ENCODE results near the gene DYNC2I2. TPM values are rescaled to one million over a fixed set of nuclear protein-coding genes. Genes with fewer than 3 reads are reported as not detected.

DYNC2I2 gene
- total RNA-seq, 1 donor from 2014 or later: 37.3 TPM

- no peak for DNase-seq
- peaks cover 55% of the 10 kb centered on the region for H3K36me3 ChIP-seq
- peak overlapping the region; percentile 97 for H3K27ac ChIP-seq
- H3K9me3 ChIP-seq: no peaks in the 10 kb centered on the region
- peaks cover 34% of the 10 kb centered on the region for H3K4me1 ChIP-seq
- no peak overlapping the region for H3K4me3 ChIP-seq
- no peaks in the 10 kb centered on the region for H3K27me3 ChIP-seq (ENCODE audit: low read depth)
- TF ChIP-seq CTCF (IDR thresholded peaks at IDR 0.05): no peak
- no peak for ATAC-seq
- intact Hi-C loops (cut with DNase I): no loop called here
Measured at GRCh38 chr9:128636556-128637530, 19.8 kb downstream of the DYNC2I2 start.

- H3K4me3 ChIP-seq: peak overlapping the region; percentile 44
Measured at GRCh38 chr9:128636024-128636390, 20.6 kb downstream of the DYNC2I2 start.

DNA sequence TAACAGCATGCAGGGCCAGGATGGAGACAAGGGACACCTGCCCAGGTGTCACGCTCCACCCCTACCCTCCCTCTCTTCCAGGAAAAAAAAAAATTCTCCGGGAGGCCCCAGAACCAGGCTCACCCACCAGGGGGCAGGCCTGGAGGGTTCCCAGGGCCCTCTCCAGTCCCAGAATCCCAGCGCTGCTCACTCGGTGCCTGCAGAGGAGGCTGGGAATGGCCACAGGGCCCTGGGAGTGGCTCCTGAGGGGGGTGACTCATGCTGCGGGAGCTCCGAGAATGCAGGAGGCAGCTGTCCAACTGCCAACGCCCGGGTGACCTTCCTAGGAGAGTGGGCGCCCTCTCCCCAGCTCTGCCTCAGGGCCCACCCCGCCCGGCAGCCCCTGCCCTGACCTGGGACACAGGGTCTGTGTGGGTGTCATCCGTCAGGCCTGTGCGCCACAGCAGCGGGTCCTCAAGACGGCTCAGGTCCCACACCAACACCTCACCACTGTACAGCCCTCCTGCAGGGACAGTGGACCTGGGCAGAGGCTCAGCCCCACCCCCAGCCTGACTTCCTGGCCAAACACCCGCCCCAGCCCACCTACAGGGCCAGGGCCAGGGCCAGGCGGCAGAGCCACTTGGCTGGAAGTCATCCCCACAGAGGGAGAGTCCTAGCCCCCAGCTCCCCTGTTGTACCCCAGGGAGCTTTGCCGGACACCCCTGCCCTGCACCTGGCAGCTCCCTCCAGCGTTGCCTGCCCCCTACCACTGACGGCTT is 21.2 kb downstream of the DYNC2I2 start:
- no peaks in the 10 kb centered on the region for H3K27me3 ChIP-seq (ENCODE audit: low read depth)
- peaks cover 34% of the 10 kb centered on the region for H3K4me1 ChIP-seq
- TF ChIP-seq CTCF (IDR thresholded peaks at IDR 0.05): peak; percentile 78
- ATAC-seq: peak; percentile 94
- peak overlapping the region; percentile 97 for H3K27ac ChIP-seq
- DNase-seq: peak; percentile 95
- no peaks in the 10 kb centered on the region for H3K9me3 ChIP-seq
- intact Hi-C loops (cut with DNase I): no loop called here
- H3K4me3 ChIP-seq: peak overlapping the region; percentile 44
- peaks cover 68% of the 10 kb centered on the region for H3K36me3 ChIP-seq

More at GRCh38 chr9:128636024-128636390, 20.6 kb downstream of the DYNC2I2 start:
- Histone ChIP-seq H3K4me1 (peaks cover 34% of the 10 kb centered on the region), H3K27me3 (ENCODE audit: low read depth) (no peaks in the 10 kb centered on the region), H3K36me3 (peaks cover 63% of the 10 kb centered on the region), H3K9me3 (no peaks in the 10 kb centered on the region), H3K27ac (peak overlapping the region; percentile 97)
- ATAC-seq (peak; percentile 83 to 85), DNase-seq (peak; percentile 88)
- peak; percentile 18 for TF ChIP-seq CTCF (IDR thresholded peaks at IDR 0.05)
- intact Hi-C loops (cut with DNase I): no loop called here

GRCh38 chr9:128634651-128635262 is 21.9 kb downstream of the DYNC2I2 start:
- intact Hi-C loops (cut with DNase I): no loop called here
- ATAC-seq: peak; percentile 0 to 2
- H3K27me3 ChIP-seq (ENCODE audit: low read depth): no peaks in the 10 kb centered on the region
- TF ChIP-seq CTCF (IDR thresholded peaks at IDR 0.05): no peak
- H3K4me3 ChIP-seq: peak overlapping the region; percentile 44
- H3K36me3 ChIP-seq: peaks cover 70% of the 10 kb centered on the region
- H3K27ac ChIP-seq: peak overlapping the region; percentile 97
- DNase-seq: no peak
- no peaks in the 10 kb centered on the region for H3K9me3 ChIP-seq
- H3K4me1 ChIP-seq: peaks cover 34% of the 10 kb centered on the region

DNA sequence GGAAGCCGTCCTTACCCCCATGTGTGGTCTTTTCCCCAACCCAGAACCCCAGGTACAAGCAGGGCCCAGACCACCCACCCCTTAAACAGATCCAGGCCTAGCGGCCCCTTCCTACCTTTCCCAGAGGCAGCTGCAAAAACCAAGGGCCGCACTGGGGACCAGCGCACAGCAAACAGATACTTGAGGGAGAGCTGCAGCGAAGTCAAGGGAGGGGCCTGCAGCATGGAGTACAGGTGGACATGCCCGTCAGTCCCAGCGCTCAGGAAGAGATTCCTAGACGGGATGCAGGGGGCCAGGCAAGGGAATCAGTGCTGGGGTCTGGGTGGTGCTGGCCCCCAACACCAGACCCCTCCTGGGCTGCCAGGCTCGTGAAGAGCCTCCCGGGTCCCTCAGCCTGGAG is 22.5 kb downstream of the DYNC2I2 start:
- H3K4me3 ChIP-seq: peak overlapping the region; percentile 44

More for the DNA sequence above, 22.5 kb downstream of the DYNC2I2 start:
- H3K9me3 ChIP-seq: no peaks in the 10 kb centered on the region
- peak overlapping the region; percentile 97 for H3K27ac ChIP-seq
- peaks cover 70% of the 10 kb centered on the region for H3K36me3 ChIP-seq
- DNase-seq (no peak), ATAC-seq (no peak)
- TF ChIP-seq CTCF (IDR thresholded peaks at IDR 0.05): no peak
- H3K27me3 ChIP-seq (ENCODE audit: low read depth): no peaks in the 10 kb centered on the region
- intact Hi-C loops (cut with DNase I): no loop called here
- peaks cover 34% of the 10 kb centered on the region for H3K4me1 ChIP-seq

All from lower lobe of right lung (tissue), 2 donors.